HG03378 (cell line): ENCODE measurements around the gene PAK1IP1.
"Not testable (repeated sequence)": the region's sequence is repeated elsewhere in the genome, so short reads cannot be mapped to it uniquely, and the experiment has no call there.

Source experiments
- ATAC-seq: cut with Tn5 transposase; IDR thresholded peaks from one replicate; pipeline ENCODE4 v1.9.1; 2021; ENCODE audit warnings: mild to moderate bottlenecking, moderate library complexity; ENCODE audit not compliant: unreplicated experiment

Gene PAK1IP1

DNA sequence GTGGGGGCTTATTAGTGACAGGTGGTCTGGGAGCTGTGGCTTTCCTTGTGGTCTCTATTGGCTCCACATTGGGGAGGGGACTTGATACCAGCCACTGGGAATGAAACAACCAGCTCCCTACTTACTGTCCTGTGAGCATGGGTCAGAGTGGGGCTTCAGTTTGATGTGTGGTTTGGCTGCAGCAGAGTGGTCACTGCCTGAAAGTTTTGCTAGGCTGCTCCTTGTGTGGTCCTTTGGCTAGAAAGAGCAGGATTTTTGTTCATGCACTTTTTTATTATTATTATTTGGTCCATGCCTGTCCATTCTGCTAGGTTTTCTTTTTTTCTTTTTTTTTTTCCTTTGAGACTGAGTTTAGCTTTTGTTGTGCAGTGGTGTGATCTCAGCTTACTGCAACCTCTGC lies 45.3 kb downstream of the PAK1IP1 start:
- ATAC-seq, result no peak

DNA sequence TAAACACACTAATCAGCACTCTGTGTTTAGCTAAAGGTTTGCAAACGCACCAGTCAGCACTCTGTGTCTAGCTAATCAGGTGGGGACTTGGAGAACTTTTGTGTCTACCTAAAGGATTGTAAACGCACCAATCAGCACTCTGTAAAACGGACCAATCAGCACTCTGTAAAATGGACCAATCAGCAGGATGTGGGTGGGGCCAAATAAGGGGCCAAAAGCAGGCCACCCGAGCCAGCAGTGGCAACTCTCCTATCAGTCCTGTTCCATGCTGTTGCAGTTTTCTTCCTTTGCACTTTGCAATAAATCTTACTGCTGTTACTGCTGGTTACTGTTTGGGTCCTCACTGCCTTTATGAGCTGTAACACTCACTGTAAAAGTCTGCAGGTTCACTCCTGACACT lies 46.9 kb downstream of the PAK1IP1 start:
- ATAC-seq, result not testable (repeated sequence)

DNA sequence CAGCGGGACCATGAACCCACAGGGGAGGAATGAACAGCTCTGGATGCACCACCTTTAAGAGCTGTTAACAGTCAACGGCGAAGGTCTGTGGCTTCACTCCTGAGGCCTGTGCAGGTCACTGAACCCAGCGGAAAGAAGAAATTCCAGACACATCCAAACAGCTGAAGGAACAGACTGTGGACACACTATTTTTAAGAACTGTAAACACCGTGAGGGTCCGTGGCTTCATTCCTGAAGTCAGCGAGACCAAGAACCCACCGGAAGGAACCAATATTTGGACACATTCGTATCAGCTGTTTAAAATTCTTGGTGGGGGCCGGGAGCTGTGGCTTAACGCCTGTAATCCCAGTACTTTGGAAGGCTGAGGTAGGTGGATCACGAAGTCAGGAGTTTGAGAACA lies 47.5 kb downstream of the PAK1IP1 start:
- ATAC-seq, result no peak

DNA sequence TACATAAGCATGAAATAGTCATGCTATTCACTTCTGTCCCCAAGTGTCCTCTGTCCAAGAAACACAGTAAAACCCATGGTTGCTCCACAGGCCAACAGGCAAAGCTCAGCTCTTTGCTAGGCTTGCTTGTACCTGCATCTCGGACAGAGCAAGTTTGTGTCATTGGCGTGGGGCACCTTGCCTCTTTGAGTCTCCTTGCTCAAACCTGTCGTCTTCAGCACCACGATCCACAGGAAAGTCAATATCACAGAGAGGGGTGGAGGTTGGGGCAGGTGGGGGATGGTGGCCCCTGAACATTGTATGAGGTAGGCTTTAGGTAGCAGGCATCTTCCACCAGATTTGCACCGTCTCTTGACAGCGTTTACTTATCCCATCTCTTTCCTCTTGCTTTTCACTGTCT lies 48.7 kb downstream of the PAK1IP1 start:
- no peak for ATAC-seq

DNA sequence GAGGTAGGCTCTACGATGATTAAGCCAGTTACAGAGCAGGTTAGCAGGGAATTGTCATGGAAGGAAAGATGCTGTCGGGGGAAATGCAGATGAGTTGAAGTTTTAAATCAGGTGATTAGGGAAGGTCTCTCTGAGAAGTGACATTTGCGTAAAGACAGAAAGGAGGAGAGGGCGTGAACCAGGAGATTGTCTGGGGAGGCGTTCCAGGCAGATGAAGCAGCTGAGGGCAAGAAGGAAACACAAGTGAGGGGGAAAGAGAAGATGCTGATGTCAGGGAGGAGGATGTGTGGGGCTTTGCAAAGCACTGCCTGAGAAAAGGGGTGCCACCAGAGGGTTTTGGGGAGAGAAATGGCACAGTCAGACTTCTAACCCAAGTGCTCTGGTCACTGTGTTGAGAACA lies 50.3 kb downstream of the PAK1IP1 start:
- ATAC-seq, result no peak

DNA sequence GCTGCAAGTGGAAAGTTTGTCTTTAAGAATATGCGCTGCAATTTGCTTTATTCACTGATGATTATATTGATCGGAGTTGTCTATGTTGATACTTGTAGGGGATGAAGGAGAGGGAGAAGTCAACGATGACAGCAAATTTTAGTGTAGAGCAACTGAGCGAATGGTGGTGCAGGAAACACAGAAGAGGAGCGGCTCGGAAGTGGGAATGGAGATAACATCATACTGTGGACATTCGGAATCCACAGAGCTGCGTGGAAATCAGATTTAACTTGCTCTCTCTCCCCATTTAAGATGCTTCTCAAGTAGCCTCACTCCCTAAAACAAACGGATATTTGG lies 52.1 kb downstream of the PAK1IP1 start:
- ATAC-seq, result no peak

DNA sequence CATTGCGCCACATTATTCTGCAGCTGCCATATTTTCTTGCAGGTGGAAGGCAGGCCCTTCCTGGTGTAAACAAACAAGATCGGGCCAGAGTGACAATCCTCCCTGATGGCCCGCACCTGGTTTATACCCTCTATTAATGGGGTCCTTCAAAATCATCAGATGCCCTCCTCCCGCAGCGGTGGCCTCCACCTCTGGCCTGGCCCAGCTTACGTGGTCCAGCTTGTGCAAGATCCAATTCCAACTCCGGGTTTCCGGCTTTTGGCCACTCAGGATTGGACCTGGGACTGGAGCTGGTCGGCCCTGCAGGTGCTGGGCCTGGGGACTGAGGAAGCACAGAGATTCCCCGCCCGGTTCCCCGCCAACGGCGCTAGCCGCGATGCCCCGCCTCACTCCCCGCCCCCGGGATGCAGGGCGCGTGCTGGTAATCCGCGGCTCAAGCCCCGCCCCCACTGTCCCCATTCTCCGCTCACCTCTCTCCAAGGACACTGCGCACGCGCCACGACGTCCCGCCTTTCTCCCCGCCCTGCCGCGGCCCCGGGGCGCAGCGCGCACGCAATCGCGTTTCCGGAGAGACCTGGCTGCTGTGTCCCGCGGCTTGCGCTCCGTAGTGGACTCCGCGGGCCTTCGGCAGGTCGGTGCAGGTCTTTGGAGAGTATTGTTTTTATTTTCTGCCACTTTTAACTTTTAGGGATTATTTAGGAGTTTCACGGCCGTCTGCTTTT lies 52.6 kb downstream of the PAK1IP1 start, which contains the start of gene TMEM14B:
Gene TMEM14B, plus strand, starts transcription at position 555 of the 722 bp plus-strand sequence. CDS start 1,441 bp downstream, outside the sequence.
- ATAC-seq, result peak; percentile 92

DNA sequence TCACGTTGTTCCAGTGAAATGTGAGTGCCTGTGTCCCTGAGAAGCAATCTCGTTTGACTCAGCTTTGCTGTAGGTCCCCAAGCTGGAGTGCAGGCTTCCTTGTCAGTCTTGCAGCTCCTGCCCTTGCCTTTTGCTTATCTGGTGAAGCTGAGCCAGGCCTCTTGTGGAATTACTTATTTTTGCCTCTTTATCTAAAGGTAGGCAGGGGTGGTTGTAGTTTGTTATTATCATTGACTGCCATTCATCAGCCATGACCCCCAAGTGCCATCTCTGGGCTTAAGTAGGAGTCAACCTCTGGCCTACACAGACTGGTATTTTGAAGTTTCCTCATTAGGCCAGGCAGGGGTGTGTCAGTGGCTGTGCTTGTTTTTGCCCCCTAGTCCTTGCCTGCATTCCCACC lies 55.0 kb downstream of the PAK1IP1 start:
- ATAC-seq, result no peak

DNA sequence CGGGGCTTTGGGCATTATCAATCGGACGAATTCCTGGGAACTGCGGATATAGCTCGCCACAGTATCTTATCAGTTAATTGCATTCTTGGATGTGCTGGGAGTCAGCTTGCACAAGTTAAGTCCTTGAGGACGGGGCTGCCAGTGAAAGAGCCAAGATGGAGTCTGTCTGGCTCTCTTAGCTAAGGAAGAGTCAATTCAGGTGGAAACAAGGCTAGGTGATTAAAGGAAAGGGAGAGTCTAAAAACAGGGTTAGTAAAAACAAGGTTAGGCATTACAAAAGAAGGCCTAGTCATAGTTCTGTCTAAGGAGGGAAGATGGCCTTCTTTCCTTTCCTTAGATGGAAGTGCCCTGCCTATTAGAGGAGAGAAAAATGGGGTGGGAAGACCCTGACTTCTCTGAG lies 55.8 kb downstream of the PAK1IP1 start:
- ATAC-seq, result not testable (repeated sequence)

DNA sequence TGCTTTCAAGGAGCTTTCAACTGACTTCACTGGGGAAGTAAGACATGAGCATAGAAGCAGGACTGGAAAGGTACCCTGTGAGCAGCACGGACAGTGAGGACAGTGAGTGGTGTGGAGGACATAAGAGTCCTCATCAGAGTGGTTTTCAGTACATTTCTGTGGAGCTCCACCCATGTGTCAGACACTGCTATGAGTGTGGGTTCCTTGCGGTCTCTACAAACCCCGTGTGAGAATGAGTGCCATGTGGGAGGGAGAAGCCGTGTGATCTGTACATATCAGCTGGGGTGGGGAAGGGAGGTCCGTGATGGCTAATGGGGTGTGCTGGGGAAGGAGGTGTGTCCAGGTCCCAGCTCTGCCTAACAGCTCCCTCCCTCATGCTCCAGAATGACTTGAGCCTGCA lies 57.0 kb downstream of the PAK1IP1 start:
- ATAC-seq, result not testable (repeated sequence)

DNA sequence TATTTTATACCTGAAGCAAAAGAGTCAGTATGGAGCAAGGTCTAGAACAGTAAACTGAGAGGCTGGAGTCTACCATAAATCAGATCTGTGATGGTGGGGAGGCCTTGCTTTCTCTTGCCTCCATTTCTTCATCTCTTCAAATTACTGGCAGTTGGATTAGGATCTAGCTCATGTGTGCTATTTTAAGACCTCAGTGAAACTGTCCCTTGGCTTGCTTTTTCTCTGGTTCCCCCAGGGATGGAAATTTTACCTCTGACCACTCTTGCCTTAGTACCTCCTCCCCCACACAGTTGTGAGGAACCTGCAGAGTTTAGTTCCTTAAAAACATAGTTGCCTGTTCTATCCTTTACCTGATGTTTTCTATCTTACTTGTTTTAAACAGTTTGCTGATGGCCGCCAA lies 61.3 kb downstream of the PAK1IP1 start:
- no peak for ATAC-seq
